WTC11 (cell line): ENCODE measurements around the gene ABCC11.

Source experiments
- NFATC4 ChIP-seq: fragments of 250-450 bp; sonication (Bioruptor Pico); IDR thresholded peaks from 2 replicates; pipeline ENCODE4 v1.9.0; 2021; ENCODE audit warnings: mild to moderate bottlenecking
- SMAD3 ChIP-seq: sonication (generic); formaldehyde crosslinking; IDR thresholded peaks from 2 replicates; pipeline ENCODE4 v1.8.0; 2022; ENCODE audit warnings: missing genetic modification reagents, mild to moderate bottlenecking, borderline replicate concordance
- TF ChIP-seq, protein P1 (sequence below): fragments of 200-600 bp; IDR thresholded peaks from 2 replicates; pipeline ENCODE4 v1.8.0; 2022; ENCODE audit warnings: antibody characterized with exemption
- TF ChIP-seq, protein P2 (sequence below): sonication (generic); formaldehyde crosslinking; conservative IDR thresholded peaks from 2 replicates; pipeline ENCODE4 v1.8.1; 2022; ENCODE audit warnings: mild to moderate bottlenecking, missing genetic modification reagents
- TF ChIP-seq, protein P3 (sequence below): sonication (generic); formaldehyde crosslinking; IDR thresholded peaks from 2 replicates; pipeline ENCODE4 v1.8.0; 2022; ENCODE audit warnings: mild to moderate bottlenecking, missing genetic modification reagents

DNA sequence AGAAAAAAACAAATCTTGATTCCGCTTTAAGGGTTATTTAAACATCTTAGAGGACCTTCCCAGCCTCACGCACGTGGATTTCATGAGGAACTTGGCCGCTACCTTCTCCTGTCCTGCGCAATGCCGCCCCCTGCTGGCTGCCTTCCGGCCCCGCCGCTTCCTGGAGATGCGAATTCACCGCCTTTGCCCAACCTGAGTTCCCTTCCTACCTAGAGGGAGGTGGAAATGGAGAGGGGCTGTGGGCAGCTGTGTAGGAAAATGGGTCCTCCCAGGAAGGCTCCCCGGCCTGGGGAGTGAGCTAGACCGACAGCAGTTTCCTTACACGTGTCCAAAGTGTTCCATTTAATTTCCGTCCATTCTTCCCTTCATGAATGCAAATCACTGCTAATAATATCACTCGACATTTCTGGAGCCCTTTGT lies 90.5 kb downstream of the ABCC11 start:
- TF ChIP-seq, protein P1, sequence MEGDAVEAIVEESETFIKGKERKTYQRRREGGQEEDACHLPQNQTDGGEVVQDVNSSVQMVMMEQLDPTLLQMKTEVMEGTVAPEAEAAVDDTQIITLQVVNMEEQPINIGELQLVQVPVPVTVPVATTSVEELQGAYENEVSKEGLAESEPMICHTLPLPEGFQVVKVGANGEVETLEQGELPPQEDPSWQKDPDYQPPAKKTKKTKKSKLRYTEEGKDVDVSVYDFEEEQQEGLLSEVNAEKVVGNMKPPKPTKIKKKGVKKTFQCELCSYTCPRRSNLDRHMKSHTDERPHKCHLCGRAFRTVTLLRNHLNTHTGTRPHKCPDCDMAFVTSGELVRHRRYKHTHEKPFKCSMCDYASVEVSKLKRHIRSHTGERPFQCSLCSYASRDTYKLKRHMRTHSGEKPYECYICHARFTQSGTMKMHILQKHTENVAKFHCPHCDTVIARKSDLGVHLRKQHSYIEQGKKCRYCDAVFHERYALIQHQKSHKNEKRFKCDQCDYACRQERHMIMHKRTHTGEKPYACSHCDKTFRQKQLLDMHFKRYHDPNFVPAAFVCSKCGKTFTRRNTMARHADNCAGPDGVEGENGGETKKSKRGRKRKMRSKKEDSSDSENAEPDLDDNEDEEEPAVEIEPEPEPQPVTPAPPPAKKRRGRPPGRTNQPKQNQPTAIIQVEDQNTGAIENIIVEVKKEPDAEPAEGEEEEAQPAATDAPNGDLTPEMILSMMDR, result peak; percentile 94
- TF ChIP-seq NFATC4 (CRISPR knock-in tag), result no peak
- TF ChIP-seq, protein P2, sequence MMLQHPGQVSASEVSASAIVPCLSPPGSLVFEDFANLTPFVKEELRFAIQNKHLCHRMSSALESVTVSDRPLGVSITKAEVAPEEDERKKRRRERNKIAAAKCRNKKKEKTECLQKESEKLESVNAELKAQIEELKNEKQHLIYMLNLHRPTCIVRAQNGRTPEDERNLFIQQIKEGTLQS (CRISPR knock-in tag), result no peak
- TF ChIP-seq, protein P3, sequence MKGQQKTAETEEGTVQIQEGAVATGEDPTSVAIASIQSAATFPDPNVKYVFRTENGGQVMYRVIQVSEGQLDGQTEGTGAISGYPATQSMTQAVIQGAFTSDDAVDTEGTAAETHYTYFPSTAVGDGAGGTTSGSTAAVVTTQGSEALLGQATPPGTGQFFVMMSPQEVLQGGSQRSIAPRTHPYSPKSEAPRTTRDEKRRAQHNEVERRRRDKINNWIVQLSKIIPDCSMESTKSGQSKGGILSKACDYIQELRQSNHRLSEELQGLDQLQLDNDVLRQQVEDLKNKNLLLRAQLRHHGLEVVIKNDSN, result no peak
- no peak for TF ChIP-seq SMAD3 (CRISPR knock-in tag)
